ENCODE measurements around the gene TRAF2. TPM values are rescaled to one million over a fixed set of nuclear protein-coding genes. Genes with fewer than 3 reads are reported as not detected.

Gene TRAF2
- total and polyA plus RNA-seq, 2 of the 4 experiments (the other 2 are of a cell fraction), result 6.6 to 12.0 TPM

DNA sequence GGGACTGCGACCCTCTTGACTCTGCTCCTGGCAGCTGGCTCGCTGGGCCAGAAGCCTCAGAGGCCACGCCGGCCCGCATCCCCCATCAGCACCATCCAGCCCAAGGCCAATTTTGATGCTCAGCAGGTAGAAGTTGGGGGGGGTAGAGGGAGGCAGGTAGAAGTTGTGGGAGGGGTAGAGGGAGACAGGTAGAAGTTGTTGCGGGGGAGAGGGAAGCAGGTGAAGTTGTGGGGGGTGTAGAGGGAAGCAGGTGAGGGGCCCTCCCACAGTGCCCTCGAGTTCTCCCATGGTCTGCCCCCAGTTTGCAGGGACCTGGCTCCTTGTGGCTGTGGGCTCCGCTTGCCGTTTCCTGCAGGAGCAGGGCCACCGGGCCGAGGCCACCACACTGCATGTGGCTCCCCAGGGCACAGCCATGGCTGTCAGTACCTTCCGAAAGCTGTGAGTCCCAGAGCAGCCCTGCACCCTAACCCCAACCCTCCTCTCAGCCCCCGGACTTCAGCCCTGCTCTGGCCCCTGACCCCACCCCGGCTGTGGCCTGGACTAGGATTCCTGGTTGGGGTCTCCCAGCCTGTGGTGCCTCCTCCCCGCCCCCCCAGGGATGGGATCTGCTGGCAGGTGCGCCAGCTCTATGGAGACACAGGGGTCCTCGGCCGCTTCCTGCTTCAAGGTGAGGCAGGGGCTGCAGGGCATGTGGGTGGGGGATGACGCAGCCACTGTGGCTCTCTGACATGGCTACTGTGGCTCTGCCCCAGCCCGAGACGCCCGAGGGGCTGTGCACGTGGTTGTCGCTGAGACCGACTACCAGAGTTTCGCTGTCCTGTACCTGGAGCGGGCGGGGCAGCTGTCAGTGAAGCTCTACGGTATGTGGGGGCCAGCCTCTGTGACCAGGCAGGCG, 59.3 kb downstream of the TRAF2 start (continued):
- TF ChIP-seq MAFK (IDR thresholded peaks at IDR 0.05; ENCODE audit: low read depth, low read length), result no peak
- no peak for TF ChIP-seq BHLHE40 (IDR thresholded peaks at IDR 0.05; ENCODE audit: low read depth, low read length)

DNA sequence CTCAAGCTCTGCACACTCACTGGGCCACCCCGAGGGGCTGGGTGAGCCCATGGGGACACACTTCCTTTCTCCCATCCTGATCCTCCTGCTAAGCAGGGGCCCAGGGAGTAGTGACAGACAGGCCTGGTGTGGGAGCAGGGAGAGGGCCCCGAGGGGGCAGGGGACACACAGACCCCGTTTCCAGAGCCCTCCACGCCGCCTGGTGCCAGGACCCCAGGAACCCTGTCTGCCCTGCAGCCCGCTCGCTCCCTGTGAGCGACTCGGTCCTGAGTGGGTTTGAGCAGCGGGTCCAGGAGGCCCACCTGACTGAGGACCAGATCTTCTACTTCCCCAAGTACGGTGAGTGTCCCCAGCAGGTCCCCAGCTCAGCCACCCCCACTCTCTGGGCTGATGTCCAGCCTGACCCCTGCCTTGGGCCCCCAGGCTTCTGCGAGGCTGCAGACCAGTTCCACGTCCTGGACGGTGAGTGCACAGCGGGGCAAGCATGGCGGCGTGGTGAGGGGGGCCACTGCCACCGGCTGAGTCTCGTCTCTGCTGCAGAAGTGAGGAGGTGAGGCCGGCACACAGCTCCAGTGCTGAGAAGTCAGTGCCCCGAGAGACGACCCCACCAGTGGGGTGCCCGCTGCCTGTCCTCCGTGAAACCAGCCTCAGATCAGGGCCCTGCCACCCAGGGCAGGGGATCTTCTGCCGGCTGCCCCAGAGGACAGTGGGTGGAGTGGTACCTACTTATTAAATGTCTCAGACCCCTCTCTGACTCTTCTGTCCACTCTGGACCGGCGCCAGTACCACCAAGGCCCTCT, 60.1 kb downstream of the TRAF2 start:
- Histone ChIP-seq H2AK9ac (replicated peaks; ENCODE audit: low read depth, low read length, poor library complexity) (peak overlapping the region; percentile 16), H3K4me2 (ENCODE audit: low read depth, low read length) (no peak overlapping the region), H3K36me3 (ENCODE audit: control insufficient read depth, insufficient read depth, low read length) (peaks cover 16% of the 10 kb centered on the region), H4K5ac (ENCODE audit: low read depth, low read length) (no peak overlapping the region), H3K27ac (ENCODE audit: insufficient read depth, low read length) (no peak overlapping the region), H2BK20ac (ENCODE audit: low read depth, low read length) (no peak overlapping the region), H2BK5ac (ENCODE audit: low read depth, low read length, poor library complexity, severe bottlenecking) (no peak overlapping the region), H2AFZ (replicated peaks; ENCODE audit: low read length, poor library complexity) (no peak overlapping the region), H3K4me3 (ENCODE audit: insufficient read depth, low read depth, low read length) (no peak overlapping the region), H2BK15ac (ENCODE audit: low read depth, low read length) (no peak overlapping the region), H4K8ac (ENCODE audit: low read depth in 2 of 2, low read length in 2 of 2) (no peak overlapping the region), H2BK120ac (ENCODE audit: low read depth, low read length) (no peak overlapping the region), H2AK5ac (ENCODE audit: low read depth, low read length) (no peak overlapping the region), H3K9ac (ENCODE audit: low read depth, low read length) (no peak overlapping the region), H3K14ac (replicated peaks; ENCODE audit: low read depth, low read length) (no peak overlapping the region), H3K9me3 (ENCODE audit: control insufficient read depth, insufficient read depth, low read length) (no peaks in the 10 kb centered on the region), H3K4me1 (ENCODE audit: control insufficient read depth, insufficient read depth, low read length) (peaks cover 4% of the 10 kb centered on the region), H3K18ac (ENCODE audit: low read depth, low read length) (no peak overlapping the region), H3K79me1 (ENCODE audit: low read depth in 1 of 2, low read length in 2 of 2) (peaks cover 0 to 20% of the 10 kb centered on the region in 2 experiments; a peak in 3 of 4 replicates), H4K20me1 (ENCODE audit: insufficient read depth, low read length) (peaks cover 14% of the 10 kb centered on the region), H3K4ac (ENCODE audit: low read depth, low read length) (no peak overlapping the region), H3K56ac (ENCODE audit: extremely low read depth, insufficient read depth, low read length) (no peak overlapping the region), H4K91ac (ENCODE audit: insufficient read depth, low read depth, low read length) (no peak overlapping the region), H3K27me3 (ENCODE audit: control insufficient read depth, insufficient read depth, low read length) (no peaks in the 10 kb centered on the region), H3K23ac (ENCODE audit: low read depth, low read length) (no peak overlapping the region), H3K9me1 (ENCODE audit: insufficient read depth, low read length) (peaks cover 4% of the 10 kb centered on the region)
- dilution Hi-C loops (cut with HindIII; ENCODE audit: low sequenced_read_pairs, unreplicated experiment) (no loop called here), intact Hi-C loops (cut with micrococcal nuclease) (no loop called here), in situ Hi-C loops (cut with MboI; ENCODE audit: low sequenced_read_pairs) (no loop called here)
- DNase-seq, result no peak
- no TSS peak for BruUV-seq (replicated peaks)
- TF ChIP-seq, protein P1, sequence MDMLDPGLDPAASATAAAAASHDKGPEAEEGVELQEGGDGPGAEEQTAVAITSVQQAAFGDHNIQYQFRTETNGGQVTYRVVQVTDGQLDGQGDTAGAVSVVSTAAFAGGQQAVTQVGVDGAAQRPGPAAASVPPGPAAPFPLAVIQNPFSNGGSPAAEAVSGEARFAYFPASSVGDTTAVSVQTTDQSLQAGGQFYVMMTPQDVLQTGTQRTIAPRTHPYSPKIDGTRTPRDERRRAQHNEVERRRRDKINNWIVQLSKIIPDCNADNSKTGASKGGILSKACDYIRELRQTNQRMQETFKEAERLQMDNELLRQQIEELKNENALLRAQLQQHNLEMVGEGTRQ (IDR thresholded peaks at IDR 0.05; ENCODE audit: low read depth, low read length), result no peak
- no peak for TF ChIP-seq POLR2A (IDR thresholded peaks at IDR 0.05; ENCODE audit: low read depth, low read length)
- TF ChIP-seq RCOR1 (IDR thresholded peaks at IDR 0.05; ENCODE audit: insufficient replicate concordance, low read length), result no peak
- TF ChIP-seq MXI1 (IDR thresholded peaks at IDR 0.05; ENCODE audit: borderline replicate concordance, low read depth, low read length), result no peak
- TF ChIP-seq NFE2L2 (IDR thresholded peaks at IDR 0.05; ENCODE audit: low read depth, low read length), result no peak
- TF ChIP-seq RAD21 (IDR thresholded peaks at IDR 0.05; ENCODE audit: low read length), result no peak
- TF ChIP-seq CHD1 (IDR thresholded peaks at IDR 0.05; ENCODE audit: low read depth, low read length), result no peak
- CTCF ChIA-PET, result interaction anchor here (2.0 kb wide), 1 partner anchor 89 kb away, joined by 27 read pairs; no protein-coding TSS in a partner anchor
- POLR2A ChIA-PET (ENCODE audit: unreplicated experiment), result no interaction called here
- WGBS, 2 experiments (ENCODE audit: extremely low coverage in 2 of 2, insufficient read length in 1 of 2), result 85% methylated on average over 4 of the region's 27 CpGs; no CpG with 5 or more reads in 1 of the 2 experiments
- ATAC-seq (ENCODE audit: low read depth), result no peak
